ENCODE measurements around the gene COL4A1.

GRCh38 chr13:110268576-110269185, 38.3 kb downstream of the COL4A1 start:
- no peak for TF ChIP-seq CTCF (IDR thresholded peaks at IDR 0.05; ENCODE audit: low read length)
- no peak for TF ChIP-seq EZH2 (optimal IDR thresholded peaks at IDR 0.05; ENCODE audit: low read depth, low read length)
- TF ChIP-seq EZH2phosphoT487 (IDR thresholded peaks at IDR 0.05; ENCODE audit: low read length), result no peak

Data from MM.1S (cell line).